Neural cell (in vitro differentiated cells): ENCODE data around the gene SLC4A5. TPM values are rescaled to one million over a fixed set of nuclear protein-coding genes. Genes with fewer than 3 reads are reported as not detected.

Experiments used
- H2AFZ ChIP-seq: fragments of 200-600, 300-800 bp; sonication (generic), shearing (Covaris generic); 2 replicates; pipeline ENCODE4 v1.6.0; 2014; ENCODE audit warnings: low read depth, mild to moderate bottlenecking, antibody characterized with exemption, low read length, moderate library complexity
- H3F3A ChIP-seq: fragments of 200-600 bp; shearing (Covaris generic); 2 replicates; pipeline ENCODE4 v1.6.1; 2016; ENCODE audit warnings: mild to moderate bottlenecking, moderate library complexity, mixed read lengths, antibody characterized with exemption, low read length; ENCODE audit not compliant: insufficient read depth, poor library complexity, severe bottlenecking
- H3K27ac ChIP-seq: fragments of 200-600, 300-800 bp; sonication (generic), shearing (Covaris generic); 2 replicates; pipeline ENCODE4 v1.5.1; 2014; ENCODE audit warnings: mild to moderate bottlenecking, low read length, moderate library complexity
- H3K27me3 ChIP-seq: fragments of 300-800, 200-600 bp; sonication (generic), shearing (Covaris generic); 2 replicates; pipeline ENCODE4 v1.6.0; 2014; ENCODE audit warnings: mild to moderate bottlenecking, low read depth, low read length, moderate library complexity; ENCODE audit not compliant: insufficient read depth
- H3K36me3 ChIP-seq: fragments of 300-800, 200-600 bp; sonication (generic), shearing (Covaris generic); 2 replicates; pipeline ENCODE4 v1.5.1; 2014; ENCODE audit warnings: mild to moderate bottlenecking, antibody characterized with exemption, low read length, moderate library complexity; ENCODE audit not compliant: insufficient read depth
- H3K4me2 ChIP-seq: fragments of 300-800, 200-600 bp; sonication (generic), shearing (Covaris generic); 2 replicates; pipeline ENCODE4 v1.6.0; 2014; ENCODE audit warnings: mild to moderate bottlenecking, low read length
- H3K4me3 ChIP-seq: fragments of 300-800, 200-600 bp; sonication (generic), shearing (Covaris generic); 2 replicates; pipeline ENCODE4 v1.5.1; 2014; ENCODE audit warnings: mild to moderate bottlenecking, low read length, moderate library complexity
- H3K79me2 ChIP-seq: fragments of 200-600 bp; shearing (Covaris generic); replicated peaks from 2 replicates; pipeline ENCODE4 v1.6.0; 2014; ENCODE audit warnings: mild to moderate bottlenecking, low read length, moderate library complexity; ENCODE audit not compliant: insufficient read depth
- H3K9ac ChIP-seq: fragments of 300-800, 200-600 bp; sonication (generic), shearing (Covaris generic); 2 replicates; pipeline ENCODE4 v1.6.1; 2016; ENCODE audit warnings: mild to moderate bottlenecking, low read length, mixed read lengths
- H3K9me2 ChIP-seq: fragments of 200-600 bp; shearing (Covaris generic); 2 replicates; pipeline ENCODE4 v1.6.1; 2016; ENCODE audit warnings: mild to moderate bottlenecking, low read length, mixed read lengths; ENCODE audit not compliant: insufficient read depth
- H3K9me3 ChIP-seq: fragments of 200-600, 300-800 bp; sonication (generic), shearing (Covaris generic); 2 replicates; pipeline ENCODE4 v1.6.1; 2016; ENCODE audit warnings: mild to moderate bottlenecking, mixed run types, low read length, moderate library complexity, mixed read lengths
- H4K20me1 ChIP-seq: fragments of 200-600 bp; shearing (Covaris generic); 2 replicates; pipeline ENCODE4 v1.6.1; 2016; ENCODE audit warnings: mild to moderate bottlenecking, mixed run types; ENCODE audit not compliant: insufficient read depth
- EP300 ChIP-seq: fragments of 450-650 bp; conservative IDR thresholded peaks from 2 replicates; pipeline ENCODE4 v1.6.1; 2014; ENCODE audit warnings: antibody characterized with exemption, mild to moderate bottlenecking, moderate library complexity; ENCODE audit not compliant: poor library complexity, severe bottlenecking
- EZH2 ChIP-seq: fragments of 200-600, 300-800 bp; shearing (Covaris generic), sonication (generic); IDR thresholded peaks from 2 replicates; pipeline ENCODE4 v1.6.1; 2014; ENCODE audit warnings: antibody characterized with exemption, low read length, borderline replicate concordance, mild to moderate bottlenecking; ENCODE audit not compliant: insufficient read depth, poor library complexity, severe bottlenecking
- MXI1 ChIP-seq: fragments of 450-650 bp; conservative IDR thresholded peaks from 2 replicates; pipeline ENCODE4 v1.6.1; 2014; ENCODE audit warnings: antibody characterized with exemption, mild to moderate bottlenecking; ENCODE audit not compliant: poor library complexity, severe bottlenecking
- POLR2AphosphoS5 ChIP-seq: IDR thresholded peaks from 2 replicates; pipeline ENCODE4 v1.6.1; 2012
- RAD21 ChIP-seq: fragments of 450-650 bp; conservative IDR thresholded peaks from 2 replicates; pipeline ENCODE4 v1.6.1; 2014; ENCODE audit warnings: antibody characterized with exemption, mild to moderate bottlenecking, moderate library complexity
- SMC3 ChIP-seq: fragments of 450-650 bp; conservative IDR thresholded peaks from 2 replicates; pipeline ENCODE4 v1.6.1; 2014; ENCODE audit warnings: antibody characterized with exemption, mild to moderate bottlenecking, moderate library complexity; ENCODE audit not compliant: poor library complexity
- TAF1 ChIP-seq: IDR thresholded peaks from 2 replicates; pipeline ENCODE4 v1.6.1; 2012; ENCODE audit warnings: low read depth
- polyA plus RNA-seq: library from polyadenylated mRNA; depleted of rRNA; stranded (reverse); fragments of >200 nt; gene quantifications from 2 replicates; pipeline ENCODE4 v1.2.3, GENCODE V29; 2014
- TF ChIP-seq, protein P1 (sequence below): IDR thresholded peaks from 2 replicates; pipeline ENCODE4 v1.6.1; 2012; ENCODE audit warnings: borderline replicate concordance
- TF ChIP-seq, protein P2 (sequence below): fragments of 450-650 bp; IDR thresholded peaks from 2 replicates; pipeline ENCODE4 v1.5.1; 2014; ENCODE audit warnings: antibody characterized with exemption, mild to moderate bottlenecking, moderate library complexity; ENCODE audit not compliant: poor library complexity, severe bottlenecking

The SLC4A5 gene
- polyA plus RNA-seq, 1 donor from 2014 or later: 3.9 TPM

DNA sequence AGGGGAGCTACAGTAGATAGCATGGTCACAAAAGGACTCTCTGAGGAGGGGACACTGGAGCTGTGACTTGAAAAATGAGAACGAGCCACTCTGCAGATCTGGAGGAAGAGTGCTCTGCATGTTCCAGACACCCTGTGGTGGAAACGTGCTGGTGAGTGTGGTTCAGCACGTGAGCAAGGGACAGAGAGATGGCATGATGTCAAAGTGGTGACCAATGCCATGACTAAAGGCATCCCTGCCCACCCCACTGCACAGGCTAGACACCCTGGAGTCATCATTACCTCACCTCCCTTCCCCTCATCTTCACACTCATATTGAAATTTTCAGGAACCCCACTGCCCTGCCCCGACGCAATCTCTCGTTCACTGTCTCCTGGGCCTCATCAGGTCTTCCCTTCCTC, 56.5 kb downstream of the SLC4A5 start:
- Histone ChIP-seq H3K9ac (no peak overlapping the region), H4K20me1 (no peaks in the 10 kb centered on the region), H3K4me3 (no peak overlapping the region), H2AFZ (no peak overlapping the region), H3K36me3 (no peaks in the 10 kb centered on the region), H3K9me3 (no peaks in the 10 kb centered on the region), H3K79me2 (no peaks in the 10 kb centered on the region), H3K27me3 (no peaks in the 10 kb centered on the region), H3F3A (no peaks in the 10 kb centered on the region), H3K4me2 (no peak overlapping the region), H3K27ac (no peak overlapping the region), H3K9me2 (no peaks in the 10 kb centered on the region)
- no peak for TF ChIP-seq SMC3
- no peak for TF ChIP-seq EZH2
- TF ChIP-seq MXI1: no peak
- TF ChIP-seq TAF1: no peak
- TF ChIP-seq POLR2AphosphoS5: no peak
- TF ChIP-seq RAD21: no peak
- TF ChIP-seq, protein P1, sequence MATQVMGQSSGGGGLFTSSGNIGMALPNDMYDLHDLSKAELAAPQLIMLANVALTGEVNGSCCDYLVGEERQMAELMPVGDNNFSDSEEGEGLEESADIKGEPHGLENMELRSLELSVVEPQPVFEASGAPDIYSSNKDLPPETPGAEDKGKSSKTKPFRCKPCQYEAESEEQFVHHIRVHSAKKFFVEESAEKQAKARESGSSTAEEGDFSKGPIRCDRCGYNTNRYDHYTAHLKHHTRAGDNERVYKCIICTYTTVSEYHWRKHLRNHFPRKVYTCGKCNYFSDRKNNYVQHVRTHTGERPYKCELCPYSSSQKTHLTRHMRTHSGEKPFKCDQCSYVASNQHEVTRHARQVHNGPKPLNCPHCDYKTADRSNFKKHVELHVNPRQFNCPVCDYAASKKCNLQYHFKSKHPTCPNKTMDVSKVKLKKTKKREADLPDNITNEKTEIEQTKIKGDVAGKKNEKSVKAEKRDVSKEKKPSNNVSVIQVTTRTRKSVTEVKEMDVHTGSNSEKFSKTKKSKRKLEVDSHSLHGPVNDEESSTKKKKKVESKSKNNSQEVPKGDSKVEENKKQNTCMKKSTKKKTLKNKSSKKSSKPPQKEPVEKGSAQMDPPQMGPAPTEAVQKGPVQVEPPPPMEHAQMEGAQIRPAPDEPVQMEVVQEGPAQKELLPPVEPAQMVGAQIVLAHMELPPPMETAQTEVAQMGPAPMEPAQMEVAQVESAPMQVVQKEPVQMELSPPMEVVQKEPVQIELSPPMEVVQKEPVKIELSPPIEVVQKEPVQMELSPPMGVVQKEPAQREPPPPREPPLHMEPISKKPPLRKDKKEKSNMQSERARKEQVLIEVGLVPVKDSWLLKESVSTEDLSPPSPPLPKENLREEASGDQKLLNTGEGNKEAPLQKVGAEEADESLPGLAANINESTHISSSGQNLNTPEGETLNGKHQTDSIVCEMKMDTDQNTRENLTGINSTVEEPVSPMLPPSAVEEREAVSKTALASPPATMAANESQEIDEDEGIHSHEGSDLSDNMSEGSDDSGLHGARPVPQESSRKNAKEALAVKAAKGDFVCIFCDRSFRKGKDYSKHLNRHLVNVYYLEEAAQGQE: no peak
- no peak for TF ChIP-seq EP300
- TF ChIP-seq, protein P2, sequence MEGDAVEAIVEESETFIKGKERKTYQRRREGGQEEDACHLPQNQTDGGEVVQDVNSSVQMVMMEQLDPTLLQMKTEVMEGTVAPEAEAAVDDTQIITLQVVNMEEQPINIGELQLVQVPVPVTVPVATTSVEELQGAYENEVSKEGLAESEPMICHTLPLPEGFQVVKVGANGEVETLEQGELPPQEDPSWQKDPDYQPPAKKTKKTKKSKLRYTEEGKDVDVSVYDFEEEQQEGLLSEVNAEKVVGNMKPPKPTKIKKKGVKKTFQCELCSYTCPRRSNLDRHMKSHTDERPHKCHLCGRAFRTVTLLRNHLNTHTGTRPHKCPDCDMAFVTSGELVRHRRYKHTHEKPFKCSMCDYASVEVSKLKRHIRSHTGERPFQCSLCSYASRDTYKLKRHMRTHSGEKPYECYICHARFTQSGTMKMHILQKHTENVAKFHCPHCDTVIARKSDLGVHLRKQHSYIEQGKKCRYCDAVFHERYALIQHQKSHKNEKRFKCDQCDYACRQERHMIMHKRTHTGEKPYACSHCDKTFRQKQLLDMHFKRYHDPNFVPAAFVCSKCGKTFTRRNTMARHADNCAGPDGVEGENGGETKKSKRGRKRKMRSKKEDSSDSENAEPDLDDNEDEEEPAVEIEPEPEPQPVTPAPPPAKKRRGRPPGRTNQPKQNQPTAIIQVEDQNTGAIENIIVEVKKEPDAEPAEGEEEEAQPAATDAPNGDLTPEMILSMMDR: no peak

DNA sequence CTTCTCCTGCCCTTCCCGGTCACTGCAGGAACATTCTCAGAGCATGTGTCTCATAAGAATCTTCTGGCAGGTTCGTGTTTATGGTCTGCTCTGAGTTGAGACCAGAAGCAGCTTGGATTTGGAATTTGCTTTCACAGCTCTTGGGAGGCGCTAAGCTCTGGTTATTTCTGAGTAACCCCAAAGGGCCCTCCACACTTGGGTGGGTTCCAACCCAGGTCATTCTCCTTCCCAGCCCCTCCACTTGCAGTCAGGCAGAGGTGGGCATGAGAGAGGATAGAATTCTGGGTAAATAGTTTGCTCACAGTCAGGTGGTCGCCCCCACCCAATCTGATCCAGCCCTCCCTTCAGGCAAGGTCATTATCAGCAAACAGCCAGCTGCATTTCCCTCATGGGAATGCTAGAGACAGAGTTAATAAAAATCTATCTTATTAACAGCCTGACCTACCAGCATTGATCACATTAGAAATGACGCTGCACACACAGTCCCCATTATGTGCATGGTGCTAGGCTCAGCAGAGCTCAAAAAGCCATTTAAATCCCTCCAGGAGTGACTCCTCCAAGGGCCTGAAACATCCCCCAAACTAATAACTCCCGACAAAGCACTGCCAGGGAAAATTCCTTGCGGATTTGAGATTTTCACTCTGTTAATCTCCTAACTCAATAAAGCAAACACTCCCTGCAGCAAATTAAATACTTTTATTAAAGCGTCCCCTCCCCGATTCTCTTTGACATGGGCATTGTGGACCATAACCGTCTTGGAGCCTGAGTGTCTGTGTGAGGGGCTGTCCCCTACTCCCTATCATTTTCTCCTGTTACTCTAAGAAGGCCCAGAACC, 61.9 kb downstream of the SLC4A5 start:
- Histone ChIP-seq H3K79me2 (no peaks in the 10 kb centered on the region), H3F3A (no peaks in the 10 kb centered on the region), H2AFZ (no peak overlapping the region), H3K36me3 (no peaks in the 10 kb centered on the region), H3K4me2 (no peak overlapping the region), H3K9ac (no peak overlapping the region), H3K4me3 (no peak overlapping the region), H3K27me3 (no peaks in the 10 kb centered on the region), H3K9me2 (no peaks in the 10 kb centered on the region), H4K20me1 (no peaks in the 10 kb centered on the region), H3K27ac (no peak overlapping the region), H3K9me3 (no peaks in the 10 kb centered on the region)
- TF ChIP-seq POLR2AphosphoS5 (no peak), SMC3 (no peak), RAD21 (no peak), EZH2 (no peak), EP300 (no peak), MXI1 (no peak), TAF1 (no peak)
- TF ChIP-seq, protein P1: no peak
- TF ChIP-seq, protein P2: no peak
